GM21737 (cell line): ENCODE results near the gene CDC34.

Experiments used
- ATAC-seq: cut with Tn5 transposase; IDR thresholded peaks from one replicate; pipeline ENCODE4 v1.9.1; 2021; ENCODE audit warnings: mild to moderate bottlenecking, moderate library complexity; ENCODE audit not compliant: unreplicated experiment

Gene CDC34

GRCh38 chr19:541699-542098 lies 10.1 kb downstream of the CDC34 start:
- no peak for ATAC-seq

- no peak for ATAC-seq
These were observed 10.8 kb downstream of the CDC34 start for GRCh38 chr19:542173-542866.

GRCh38 chr19:543910-544608 lies 12.5 kb downstream of the CDC34 start, which contains the start of gene GZMM:
Gene GZMM, plus strand, starts transcription at chr19:544053. Its CDS starts 19 bp downstream, at chr19:544072.
- no peak for ATAC-seq

- ATAC-seq: no peak
These were observed 15.6 kb downstream of the CDC34 start for GRCh38 chr19:547117-547516.

GRCh38 chr19:547836-548720 lies 16.5 kb downstream of the CDC34 start:
- no peak for ATAC-seq

GRCh38 chr19:548886-549830 lies 17.6 kb downstream of the CDC34 start:
- no peak for ATAC-seq

GRCh38 chr19:554817-555216 lies 23.3 kb downstream of the CDC34 start:
- no peak for ATAC-seq

- ATAC-seq: no peak
These were observed 23.9 kb downstream of the CDC34 start for GRCh38 chr19:555474-555808.

GRCh38 chr19:556611-557382 lies 25.2 kb downstream of the CDC34 start:
- no peak for ATAC-seq

GRCh38 chr19:558770-559439 lies 27.3 kb downstream of the CDC34 start:
- ATAC-seq: no peak

GRCh38 chr19:560121-560520 lies 28.6 kb downstream of the CDC34 start:
- no peak for ATAC-seq

- ATAC-seq: no peak
These were observed 34.8 kb downstream of the CDC34 start for GRCh38 chr19:566403-566802.

- ATAC-seq: no peak
These were observed 35.3 kb downstream of the CDC34 start for GRCh38 chr19:566844-567243.

- no peak for ATAC-seq
These were observed 35.8 kb downstream of the CDC34 start for GRCh38 chr19:567296-567900.

GRCh38 chr19:570251-570686 lies 38.7 kb downstream of the CDC34 start:
- ATAC-seq: no peak

GRCh38 chr19:570937-571565 lies 39.5 kb downstream of the CDC34 start:
- ATAC-seq: no peak

GRCh38 chr19:571566-571974 lies 40.0 kb downstream of the CDC34 start:
- peak; percentile 14 for ATAC-seq

- ATAC-seq: peak; percentile 65
These were observed 40.7 kb downstream of the CDC34 start, which contains the start of gene BSG for GRCh38 chr19:572140-572742. Gene BSG, plus strand, starts transcription at chr19:572596. Its CDS starts 39 bp downstream, at chr19:572635.
